GM23248 (cell line): ENCODE measurements around the gene JPH2.

Experiments
- EZH2 ChIP-seq: fragments of 200-600 bp; sonication (generic); IDR thresholded peaks from 2 replicates; pipeline ENCODE4 v1.6.1; 2018; ENCODE audit warnings: antibody characterized with exemption, mild to moderate bottlenecking; ENCODE audit not compliant: insufficient read depth, poor library complexity, severe bottlenecking
- EZH2phosphoT487 ChIP-seq: fragments of 200-600 bp; sonication (generic); IDR thresholded peaks from 2 replicates; pipeline ENCODE4 v1.6.1; 2018; ENCODE audit warnings: antibody characterized with exemption, moderate library complexity, mild to moderate bottlenecking, low read depth; ENCODE audit not compliant: insufficient read depth

DNA sequence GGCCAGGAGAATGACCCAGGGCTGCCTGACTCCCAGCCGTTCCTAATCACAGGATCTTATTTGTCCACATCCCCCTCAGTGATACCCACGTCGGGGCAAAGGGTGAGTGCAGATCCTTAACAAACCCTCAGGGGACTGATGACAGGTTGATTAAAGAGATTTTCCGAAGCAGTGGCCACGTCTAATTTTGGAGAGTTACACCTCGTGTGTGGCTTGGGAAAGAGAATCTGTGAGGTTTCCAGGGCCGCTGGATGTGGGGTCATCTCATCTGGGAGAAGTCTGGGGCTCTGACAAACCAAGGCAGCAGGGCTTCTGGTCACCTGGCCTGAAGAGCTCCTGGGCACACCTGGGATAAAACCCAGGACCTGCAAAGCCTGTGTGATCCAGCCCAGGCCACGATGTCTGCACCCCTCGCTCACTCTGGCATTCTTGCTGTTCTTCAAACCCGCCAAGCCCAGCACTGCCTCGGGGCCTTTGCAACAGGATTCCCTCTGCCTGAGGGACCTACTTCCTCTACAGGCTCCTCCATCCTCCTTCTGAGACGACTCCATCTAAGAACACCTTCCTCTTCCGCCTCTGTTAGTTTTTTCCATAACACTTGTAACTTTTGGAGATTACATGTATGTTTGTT lies 4.7 kb downstream of the JPH2 start:
- TF ChIP-seq EZH2phosphoT487 (no peak), EZH2 (no peak)
